Measurements from ENCODE around the gene CCL28. TPM values are rescaled to one million over a fixed set of nuclear protein-coding genes. Genes with fewer than 3 reads are reported as not detected.

The CCL28 gene
- total and polyA plus RNA-seq, 2 of the 13 experiments (the other 11 are each of a cell fraction or from before 2014, with no cell fraction given), result 0.03 TPM; not detected in 1

GRCh38 chr5:43412644-43413043, 453 bp upstream of the CCL28 start:
- no peak for DNase-seq (ENCODE audit: low spot score)
- POLR2A ChIA-PET, result interaction anchor here (2.5 to 2.7 kb wide), 2 partner anchors 10 to 71 kb away, joined by 15 read pairs; partner anchors contain the start of gene TMEM267
- Histone ChIP-seq H3K27ac (ENCODE audit: extremely low read length, insufficient read depth, low read length) (no peak overlapping the region), H4K20me1 (ENCODE audit: insufficient read depth, low read length) (no peaks in the 10 kb centered on the region), H3K4me2 (ENCODE audit: low read depth, low read length) (no peak overlapping the region), H3K9me3 (ENCODE audit: low read length) (no peaks in the 10 kb centered on the region), H3K36me3 (replicated peaks in 1 of 2; ENCODE audit: control insufficient read depth in 1 of 2, insufficient read depth in 2 of 2, low read length in 2 of 2) (no peaks in the 10 kb centered on the region), H3K27me3 (ENCODE audit: control insufficient read depth in 1 of 2, insufficient read depth in 2 of 2, low read length in 2 of 2) (no peaks in the 10 kb centered on the region; a peak in 2 of 5 replicates), H2AFZ (ENCODE audit: low read length) (no peak overlapping the region), H3K79me2 (ENCODE audit: insufficient read depth, low read length) (no peaks in the 10 kb centered on the region), H3K4me3 (replicated peaks in 1 of 3; ENCODE audit: insufficient read depth in 1 of 3, low read depth in 2 of 3, low read length in 3 of 3) (no peak overlapping the region), H3K9ac (ENCODE audit: insufficient read depth, low read depth, low read length) (no peak overlapping the region), H3K4me1 (ENCODE audit: insufficient read depth, low read length) (peaks cover 25% of the 10 kb centered on the region)
- no peak for FAIRE-seq
- intact Hi-C loops (cut with micrococcal nuclease; ENCODE audit: unreplicated experiment), result no loop called here
- CTCF ChIA-PET (ENCODE audit: low intra/inter-chr PET ratio, low total read pairs), result no interaction called here
- in situ Hi-C loops (cut with HindIII; ENCODE audit: extremely low pct_ligation_motif_present, low pct_unique_long_range_greater_than_20kb), result no loop called here
- TF ChIP-seq, protein P1, sequence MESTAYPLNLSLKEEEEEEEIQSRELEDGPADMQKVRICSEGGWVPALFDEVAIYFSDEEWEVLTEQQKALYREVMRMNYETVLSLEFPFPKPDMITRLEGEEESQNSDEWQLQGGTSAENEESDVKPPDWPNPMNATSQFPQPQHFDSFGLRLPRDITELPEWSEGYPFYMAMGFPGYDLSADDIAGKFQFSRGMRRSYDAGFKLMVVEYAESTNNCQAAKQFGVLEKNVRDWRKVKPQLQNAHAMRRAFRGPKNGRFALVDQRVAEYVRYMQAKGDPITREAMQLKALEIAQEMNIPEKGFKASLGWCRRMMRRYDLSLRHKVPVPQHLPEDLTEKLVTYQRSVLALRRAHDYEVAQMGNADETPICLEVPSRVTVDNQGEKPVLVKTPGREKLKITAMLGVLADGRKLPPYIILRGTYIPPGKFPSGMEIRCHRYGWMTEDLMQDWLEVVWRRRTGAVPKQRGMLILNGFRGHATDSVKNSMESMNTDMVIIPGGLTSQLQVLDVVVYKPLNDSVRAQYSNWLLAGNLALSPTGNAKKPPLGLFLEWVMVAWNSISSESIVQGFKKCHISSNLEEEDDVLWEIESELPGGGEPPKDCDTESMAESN (CRISPR knock-in tag; conservative IDR thresholded peaks at IDR 0.05), result no peak
- no peak for ATAC-seq
- no TSS peak for BruUV-seq (replicated peaks)
- WGBS (ENCODE audit: low lambda C conversion rate), result 100% methylated on average over 1 of the region's 1 CpG

DNA sequence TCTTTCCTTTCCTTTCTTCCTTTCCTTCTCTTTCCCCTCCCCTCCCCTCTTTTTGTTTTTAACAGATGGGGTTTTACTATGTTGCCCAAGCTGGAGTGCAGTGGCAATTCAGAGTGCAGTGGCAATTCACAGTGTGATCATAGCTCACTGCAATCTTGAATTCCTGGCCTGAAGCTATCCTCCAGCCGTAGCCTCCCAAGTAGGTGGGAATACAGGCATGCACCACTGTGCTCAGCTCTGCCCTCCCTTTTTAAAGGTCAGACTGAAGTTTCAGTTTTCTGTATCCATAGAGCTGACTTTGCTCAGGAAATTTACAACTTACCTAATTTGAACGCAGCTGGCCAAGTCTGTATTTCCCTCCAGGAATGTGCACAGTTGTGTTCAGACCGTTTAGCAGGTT, 696 bp downstream of the CCL28 start:
- WGBS (ENCODE audit: low lambda C conversion rate), result 3% methylated on average over 3 of the region's 3 CpGs
- ChIA-PET POLR2A (interaction anchor here (0.7 to 2.7 kb wide), 5 partner anchors 9 to 290 kb away, joined by 3 to 15 read pairs (median 3); partner anchors contain the start of genes HMGCS1 and TMEM267), CTCF (ENCODE audit: low intra/inter-chr PET ratio, low total read pairs) (no interaction called here)

More for the DNA sequence above, 696 bp downstream of the CCL28 start:
- Histone ChIP-seq H3K27me3 (ENCODE audit: control insufficient read depth in 1 of 2, insufficient read depth in 2 of 2, low read length in 2 of 2) (no peaks in the 10 kb centered on the region; a peak in 2 of 5 replicates), H3K4me2 (ENCODE audit: low read depth, low read length) (peak overlapping the region; percentile 59), H3K4me1 (ENCODE audit: insufficient read depth, low read length) (peaks cover 20% of the 10 kb centered on the region), H3K79me2 (ENCODE audit: insufficient read depth, low read length) (no peaks in the 10 kb centered on the region), H3K4me3 (replicated peaks in 1 of 3; ENCODE audit: insufficient read depth in 1 of 3, low read depth in 2 of 3, low read length in 3 of 3) (no peak overlapping the region; a peak in 1 of 6 replicates), H3K9ac (ENCODE audit: insufficient read depth, low read depth, low read length) (no peak overlapping the region), H3K36me3 (replicated peaks in 1 of 2; ENCODE audit: control insufficient read depth in 1 of 2, insufficient read depth in 2 of 2, low read length in 2 of 2) (no peaks in the 10 kb centered on the region), H2AFZ (ENCODE audit: low read length) (no peak overlapping the region), H3K9me3 (ENCODE audit: low read length) (no peaks in the 10 kb centered on the region), H4K20me1 (ENCODE audit: insufficient read depth, low read length) (no peaks in the 10 kb centered on the region), H3K27ac (ENCODE audit: extremely low read length, insufficient read depth, low read length) (no peak overlapping the region)
- DNase-seq (ENCODE audit: low spot score), result no peak
- peak; percentile 81 for ATAC-seq
- FAIRE-seq, result no peak
- TF ChIP-seq ZNF839 (CRISPR knock-in tag; IDR thresholded peaks at IDR 0.05; ENCODE audit: borderline replicate concordance) (no peak), ZNF263 (CRISPR knock-in tag; IDR thresholded peaks at IDR 0.05) (no peak), ZNF770 (CRISPR knock-in tag; IDR thresholded peaks at IDR 0.05) (peak; percentile 18; the same call in 1 of the 2 replicates)
- TF ChIP-seq, protein P2, sequence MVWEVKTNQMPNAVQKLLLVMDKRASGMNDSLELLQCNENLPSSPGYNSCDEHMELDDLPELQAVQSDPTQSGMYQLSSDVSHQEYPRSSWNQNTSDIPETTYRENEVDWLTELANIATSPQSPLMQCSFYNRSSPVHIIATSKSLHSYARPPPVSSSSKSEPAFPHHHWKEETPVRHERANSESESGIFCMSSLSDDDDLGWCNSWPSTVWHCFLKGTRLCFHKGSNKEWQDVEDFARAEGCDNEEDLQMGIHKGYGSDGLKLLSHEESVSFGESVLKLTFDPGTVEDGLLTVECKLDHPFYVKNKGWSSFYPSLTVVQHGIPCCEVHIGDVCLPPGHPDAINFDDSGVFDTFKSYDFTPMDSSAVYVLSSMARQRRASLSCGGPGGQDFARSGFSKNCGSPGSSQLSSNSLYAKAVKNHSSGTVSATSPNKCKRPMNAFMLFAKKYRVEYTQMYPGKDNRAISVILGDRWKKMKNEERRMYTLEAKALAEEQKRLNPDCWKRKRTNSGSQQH (CRISPR knock-in tag; IDR thresholded peaks at IDR 0.05; ENCODE audit: low read depth), result no peak
- TF ChIP-seq, protein P3, sequence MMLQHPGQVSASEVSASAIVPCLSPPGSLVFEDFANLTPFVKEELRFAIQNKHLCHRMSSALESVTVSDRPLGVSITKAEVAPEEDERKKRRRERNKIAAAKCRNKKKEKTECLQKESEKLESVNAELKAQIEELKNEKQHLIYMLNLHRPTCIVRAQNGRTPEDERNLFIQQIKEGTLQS (CRISPR knock-in tag; IDR thresholded peaks at IDR 0.05), result no peak
- BruUV-seq (replicated peaks), result no TSS peak
- in situ Hi-C loops (cut with HindIII; ENCODE audit: extremely low pct_ligation_motif_present, low pct_unique_long_range_greater_than_20kb), result no loop called here
- intact Hi-C loops (cut with micrococcal nuclease; ENCODE audit: unreplicated experiment), result no loop called here

Data from HepG2 (cell line).